ENCODE measurements around the gene C15orf61.

Gene C15orf61

DNA sequence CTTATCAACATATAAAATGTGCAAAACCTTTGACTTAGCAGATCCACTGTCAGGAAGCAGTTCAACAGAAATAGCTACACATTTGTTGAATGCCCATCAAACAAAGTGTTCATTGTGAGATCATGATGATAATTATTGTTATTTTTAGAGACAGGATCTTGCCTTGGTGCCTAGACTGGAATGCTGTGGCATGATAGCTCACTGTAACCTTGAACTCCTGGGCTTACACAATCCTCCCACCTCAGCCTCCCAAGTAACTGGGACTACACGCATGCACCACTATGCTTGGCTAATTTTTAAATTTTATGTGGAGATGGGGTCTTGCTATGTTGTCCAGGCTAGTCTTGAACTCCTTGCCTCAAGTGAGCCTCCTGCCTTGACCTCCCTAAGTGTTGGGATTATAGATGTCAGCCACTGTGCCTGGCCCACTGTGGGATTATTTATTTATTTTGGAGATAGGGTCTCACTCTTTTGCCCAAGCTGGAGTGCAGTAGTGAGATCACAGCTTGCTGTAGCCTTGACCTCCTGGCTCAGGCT lies 30.3 kb downstream of the C15orf61 start:
- no peak for DNase-seq

DNA sequence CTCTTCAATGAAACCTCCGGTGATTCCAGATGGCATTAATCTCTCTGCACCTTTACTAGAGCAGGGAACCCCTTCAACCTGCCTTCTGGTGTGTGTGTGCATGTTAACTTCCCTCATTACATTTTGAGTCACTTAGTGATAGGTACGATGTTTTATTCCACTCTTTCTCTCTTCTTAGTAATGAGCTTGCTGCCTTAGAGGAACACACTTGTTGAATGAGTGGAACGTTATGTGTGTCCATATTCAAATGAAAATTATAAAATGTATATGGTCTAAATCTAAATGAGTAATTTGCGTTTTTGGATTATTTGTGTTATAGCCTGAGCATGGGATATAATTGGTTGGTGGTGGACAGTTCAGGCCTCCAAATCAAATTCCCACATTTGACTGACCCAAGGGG lies 33.6 kb downstream of the C15orf61 start:
- DNase-seq: no peak

DNA sequence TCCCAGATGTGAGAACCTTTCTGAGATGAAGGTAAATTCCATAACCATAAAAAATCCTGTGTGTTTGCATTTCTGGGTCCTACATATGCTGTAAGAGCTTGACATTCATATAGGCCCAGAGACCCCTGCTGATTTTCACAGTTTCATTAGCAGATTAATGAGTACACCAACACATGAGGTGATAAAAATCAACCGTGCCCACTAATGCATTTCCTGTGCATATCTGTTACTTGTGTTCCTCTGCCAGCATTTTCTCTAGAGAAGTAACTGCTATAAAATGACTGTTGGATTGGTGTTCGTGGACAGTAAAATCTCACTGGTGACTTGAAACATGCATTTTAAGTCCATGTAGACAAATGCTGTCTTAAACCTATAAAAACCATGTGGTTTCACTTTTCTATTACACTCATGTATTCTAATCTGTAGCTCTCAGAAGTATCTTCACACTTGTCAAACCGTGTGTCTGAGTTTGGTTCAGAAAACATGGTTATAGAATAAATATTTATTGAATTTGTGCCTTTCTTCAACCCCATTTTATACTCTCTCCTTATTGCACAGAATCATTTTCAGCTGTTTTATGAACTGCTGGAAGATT lies 36.1 kb downstream of the C15orf61 start:
- no peak for DNase-seq

DNA sequence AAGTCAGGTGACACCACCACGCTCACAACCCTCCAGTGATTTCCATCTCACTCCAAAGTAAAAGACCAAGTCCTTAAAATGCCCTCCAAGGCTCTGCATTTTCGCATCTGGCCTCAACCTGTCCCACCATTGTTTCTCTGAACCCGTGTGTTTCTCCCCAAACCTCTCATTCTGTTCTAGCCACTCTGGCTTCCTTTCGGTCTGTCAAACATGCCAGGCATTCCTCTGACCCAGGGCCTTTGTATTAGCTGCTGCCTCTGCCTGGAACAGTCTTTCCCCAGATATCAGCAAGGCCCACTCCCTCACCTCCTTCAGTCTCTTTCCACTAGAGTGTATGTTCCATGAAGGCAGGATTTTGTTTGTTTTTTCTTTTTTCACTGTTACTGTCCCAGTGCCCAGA lies 37.6 kb downstream of the C15orf61 start:
- DNase-seq: no peak

DNA sequence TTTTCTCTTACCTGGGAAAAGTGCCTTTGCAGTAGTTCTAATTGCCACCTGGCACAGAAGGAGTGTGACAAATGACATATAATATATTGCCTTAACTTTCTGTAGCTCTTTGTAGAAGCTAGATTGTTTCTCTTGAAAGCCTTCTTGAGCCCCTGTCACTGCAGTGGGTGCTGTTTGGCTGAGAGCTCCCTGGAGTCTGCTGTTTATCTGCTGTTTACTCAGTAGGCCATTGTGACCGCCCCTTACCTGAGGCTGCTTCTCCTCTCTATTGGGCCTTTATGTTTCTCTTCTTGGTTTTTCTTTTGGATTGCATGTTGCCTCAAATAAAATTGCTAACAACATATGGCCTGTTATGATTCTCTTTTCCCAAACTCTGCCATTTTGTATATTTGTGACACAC lies 38.2 kb downstream of the C15orf61 start:
- no peak for DNase-seq

GRCh38 chr15:67559576-67559975 lies 38.6 kb downstream of the C15orf61 start:
- DNase-seq: no peak

DNA sequence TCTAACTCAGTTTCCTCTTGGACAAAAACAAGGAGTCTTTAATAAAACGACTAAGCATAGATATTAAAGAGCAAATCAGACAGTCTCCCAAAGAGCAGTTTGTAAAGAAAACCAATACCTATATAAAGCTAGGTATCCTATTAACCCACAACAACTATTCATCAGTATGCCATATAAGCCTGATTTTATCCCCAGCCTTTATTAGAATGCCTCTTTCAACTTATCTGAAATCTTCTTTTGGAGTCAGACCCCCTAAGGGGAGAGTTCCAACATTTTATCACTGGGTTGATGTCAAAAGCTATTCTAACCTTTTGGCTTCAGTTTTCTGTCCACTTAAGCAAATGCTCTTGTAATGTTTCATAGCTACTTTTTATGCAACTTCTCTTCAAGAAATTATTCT lies 39.4 kb downstream of the C15orf61 start:
- no peak for DNase-seq

GRCh38 chr15:67563092-67563491 lies 42.2 kb downstream of the C15orf61 start:
- no peak for DNase-seq

GRCh38 chr15:67564021-67564967 lies 43.4 kb downstream of the C15orf61 start:
- DNase-seq: no peak

DNA sequence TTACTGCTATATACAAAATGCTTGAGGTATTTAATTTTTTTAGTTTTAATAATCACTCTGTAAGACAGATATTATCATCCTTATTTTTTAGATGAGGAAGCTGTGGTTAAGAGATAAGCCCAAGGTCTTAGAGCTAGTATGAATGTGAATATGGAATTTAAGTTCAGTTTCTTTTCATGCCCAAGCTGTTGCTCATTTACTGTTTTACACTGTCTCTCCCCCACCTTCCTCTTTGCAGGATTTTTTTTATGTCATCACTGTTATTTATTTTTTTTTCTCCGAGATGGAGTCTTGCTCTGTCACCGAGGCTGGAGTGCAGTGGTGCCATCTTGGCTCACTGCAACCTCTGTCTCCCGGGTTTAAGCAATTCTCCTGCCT lies 44.0 kb downstream of the C15orf61 start:
- DNase-seq: no peak

GRCh38 chr15:67569668-67570067 lies 48.7 kb downstream of the C15orf61 start:
- no peak for DNase-seq

DNA sequence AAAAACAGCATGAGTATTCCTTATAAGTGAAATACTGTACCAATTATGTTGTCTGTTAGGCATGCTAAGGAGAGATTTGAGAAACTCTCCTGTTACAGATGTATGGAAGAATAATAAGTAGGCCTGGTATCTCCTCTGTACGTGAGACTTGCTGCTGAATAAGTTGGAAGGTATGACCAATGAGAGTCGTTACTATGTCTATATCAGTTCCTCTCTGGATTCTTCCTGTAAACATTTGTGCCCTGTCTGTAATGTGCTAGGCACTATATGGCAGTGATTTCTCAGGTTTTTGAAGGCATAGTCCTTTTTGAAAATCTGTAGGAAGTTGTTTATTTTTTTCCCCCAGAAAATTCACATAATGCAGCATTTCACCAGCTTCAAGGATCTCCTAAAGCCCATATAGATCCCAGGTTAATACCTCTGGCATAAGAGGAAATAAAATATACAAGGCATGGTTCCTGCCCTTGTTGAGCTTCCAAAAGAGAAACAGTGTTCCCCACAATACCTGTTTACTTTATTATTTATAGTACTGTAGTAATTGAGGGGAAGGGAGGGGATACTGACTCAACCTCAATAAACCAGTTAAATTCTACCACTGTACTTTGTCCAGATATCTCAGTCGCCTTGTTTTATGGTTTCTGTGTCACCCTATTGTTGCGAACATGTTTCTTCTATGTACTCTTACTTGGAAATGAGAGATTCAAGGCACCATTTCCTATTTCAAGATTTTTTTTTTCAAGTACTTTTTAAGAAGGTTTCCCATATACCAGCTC lies 50.1 kb downstream of the C15orf61 start:
- DNase-seq: no peak

DNA sequence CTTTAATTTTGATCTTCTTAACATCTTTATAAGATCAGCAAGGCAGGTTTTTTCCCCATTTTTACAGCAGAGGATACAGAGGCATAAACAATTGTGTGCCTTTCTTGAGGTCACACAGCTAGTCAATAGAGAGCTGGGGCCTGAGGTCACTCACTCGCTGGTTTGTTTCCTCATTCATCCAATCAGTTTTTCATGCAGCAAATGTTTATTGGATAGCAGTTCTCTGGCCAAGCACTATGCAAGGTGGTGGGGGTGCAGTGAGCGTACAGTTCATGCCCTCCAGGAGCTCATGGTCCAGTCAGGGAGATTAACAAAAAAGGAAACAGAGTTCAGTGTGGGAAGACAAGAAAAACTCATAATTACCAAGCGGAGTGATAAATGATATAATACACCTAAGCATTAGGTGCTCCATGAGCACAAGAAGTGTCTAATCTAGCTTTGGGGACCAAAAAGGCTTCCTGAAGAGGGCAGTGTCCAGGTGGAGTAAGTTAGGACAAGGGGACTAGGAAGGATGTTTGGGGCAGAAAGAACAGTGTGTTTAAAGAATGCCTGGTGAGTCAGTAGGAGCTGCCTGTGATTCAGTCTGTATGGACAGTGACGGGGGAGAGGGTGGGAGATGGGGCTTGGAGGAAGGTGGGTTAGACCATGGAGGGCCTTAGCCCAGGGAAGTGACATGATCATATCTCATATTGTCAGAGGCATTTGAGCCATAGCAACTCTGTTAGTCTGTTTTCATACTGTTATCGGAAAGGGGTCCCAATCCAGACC lies 50.9 kb downstream of the C15orf61 start:
- DNase-seq: no peak

DNA sequence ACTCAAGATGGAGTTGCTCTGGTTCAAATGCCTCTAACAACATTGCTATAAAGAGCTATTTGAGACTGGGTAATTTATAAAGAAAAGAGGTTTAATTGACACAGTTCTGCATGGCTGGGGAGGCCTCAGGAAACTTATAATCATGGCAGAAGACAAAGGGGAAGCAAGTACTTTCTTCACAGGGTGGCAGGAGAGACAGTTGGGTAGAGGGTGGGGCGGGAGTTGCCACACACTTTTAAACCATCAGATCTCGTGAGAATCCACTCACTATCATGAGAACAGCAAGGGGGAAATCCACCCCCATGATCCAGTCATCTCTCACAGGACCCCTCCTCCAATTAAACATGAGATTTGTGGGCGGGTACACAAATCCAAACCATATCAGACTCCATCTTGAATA lies 52.3 kb downstream of the C15orf61 start:
- DNase-seq: no peak

- DNase-seq: no peak
These were observed 54.1 kb downstream of the C15orf61 start for GRCh38 chr15:67575039-67575502.

DNA sequence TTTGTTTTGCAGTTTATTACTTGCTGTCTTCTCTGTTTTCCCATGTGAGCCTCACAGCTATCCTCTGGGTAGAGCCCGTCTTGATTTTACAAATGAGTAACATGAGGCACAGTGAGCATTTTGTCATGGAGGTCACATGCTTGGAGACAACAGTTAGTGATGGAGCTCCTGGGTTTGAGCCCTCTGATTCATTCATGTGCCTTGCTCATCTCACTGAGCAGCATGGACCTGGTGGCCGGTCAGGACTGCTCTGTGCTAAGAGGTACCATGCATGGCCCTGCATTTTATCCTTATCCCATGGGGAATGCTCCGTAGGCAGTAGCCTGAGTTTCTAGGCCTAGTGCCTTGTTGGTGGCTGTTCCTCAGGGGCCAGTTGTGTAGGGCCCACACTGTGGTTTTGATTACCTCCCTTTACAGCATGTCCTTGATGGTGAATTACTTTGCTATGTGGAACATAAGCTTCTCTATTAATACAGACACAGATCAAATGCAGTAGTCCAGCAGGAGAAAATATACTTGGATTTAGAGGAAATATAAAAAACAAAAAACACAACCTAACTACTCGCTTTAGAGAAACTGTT lies 57.2 kb downstream of the C15orf61 start:
- DNase-seq: no peak

- no peak for DNase-seq
These were observed 58.2 kb downstream of the C15orf61 start for GRCh38 chr15:67579164-67579563.
